CD4-positive, alpha-beta memory T cell (primary cell): Measurements from ENCODE around the gene PTGDS. TPM values are rescaled to one million over a fixed set of nuclear protein-coding genes. Genes with fewer than 3 reads are reported as not detected.

Experiments used
- CTCF ChIA-PET: fragments of 350-600 bp; sonication (Branson Sonifier 250); formaldehyde crosslinking; loops from one replicate; lab custom pipeline; 2021; ENCODE audit warnings: inconsistent platforms; ENCODE audit not compliant: partially characterized antibody; lab: Charles Lee
- POLR2A ChIA-PET: fragments of 350-600 bp; sonication (Branson Sonifier 250); formaldehyde crosslinking; loops from one replicate; lab custom pipeline; 2021; ENCODE audit not compliant: partially characterized antibody; lab: Charles Lee
- DNase-seq, 5 donors: peaks; one replicate each; pipeline versions ENCODE4 v3.0.0 to v3.0.0-alpha.2; 2020 to 2022; ENCODE audit warnings: mixed read lengths in 1 of 5
- H3K27ac ChIP-seq: one replicate; pipeline ENCODE4 v1.7.0; 2013; ENCODE audit warnings: low read depth, low read length
- H3K27me3 ChIP-seq: 2 replicates; pipeline ENCODE4 v1.7.0; 2013; ENCODE audit warnings: mild to moderate bottlenecking, low read length, moderate library complexity; ENCODE audit not compliant: insufficient read depth
- H3K36me3 ChIP-seq: 2 replicates; pipeline ENCODE4 v1.7.0; 2013; ENCODE audit warnings: mild to moderate bottlenecking, low read length, moderate library complexity; ENCODE audit not compliant: insufficient read depth
- H3K4me1 ChIP-seq: 2 replicates; pipeline ENCODE4 v1.7.0; 2013; ENCODE audit warnings: mild to moderate bottlenecking, low read length, moderate library complexity; ENCODE audit not compliant: insufficient read depth
- H3K4me3 ChIP-seq, 2 donors: one replicate each; pipeline ENCODE4 v1.7.0; 2013; ENCODE audit warnings: low read length in 2 of 2, mild to moderate bottlenecking in 1 of 2
- H3K9me3 ChIP-seq, 2 donors: one replicate each; pipeline ENCODE4 v1.7.0; 2013; ENCODE audit warnings: low read length in 2 of 2, control low read depth in 1 of 2; ENCODE audit not compliant: control insufficient read depth in 1 of 2
- H3K27ac Mint-ChIP-seq, 7 donors: one replicate each; pipeline ENCODE4 v1.8.0; 2020 to 2021; ENCODE audit warnings: mixed read lengths in 7 of 7, mild to moderate bottlenecking in 6 of 7, inconsistent platforms in 3 of 7, moderate library complexity in 3 of 7
- H3K27me3 Mint-ChIP-seq, 2 donors: one replicate each; pipeline ENCODE4 v1.8.0; 2020 to 2021; ENCODE audit warnings: mixed read lengths in 2 of 2
- H3K36me3 Mint-ChIP-seq, 2 donors: one replicate each; pipeline ENCODE4 v1.8.0; 2020 to 2021; ENCODE audit warnings: mixed read lengths in 2 of 2, inconsistent platforms in 1 of 2, mild to moderate bottlenecking in 1 of 2
- H3K4me1 Mint-ChIP-seq, 4 donors: one replicate each; pipeline ENCODE4 v1.8.0; 2020 to 2021; ENCODE audit warnings: mixed read lengths in 4 of 4, mild to moderate bottlenecking in 1 of 4
- H3K4me3 Mint-ChIP-seq, 8 donors: one replicate each; pipeline ENCODE4 v1.8.0; 2020 to 2021; ENCODE audit warnings: mixed read lengths in 8 of 8, mild to moderate bottlenecking in 7 of 8, moderate library complexity in 6 of 8, inconsistent platforms in 3 of 8
- H3K9me3 Mint-ChIP-seq, 8 donors: one replicate each; pipeline ENCODE4 v1.8.0; 2020 to 2021; ENCODE audit warnings: mixed read lengths in 8 of 8, mild to moderate bottlenecking in 5 of 8, inconsistent platforms in 3 of 8, moderate library complexity in 1 of 8
- intact Hi-C: fragments of 100-400 bp; cut with micrococcal nuclease; formaldehyde crosslinking; loops from one replicate; pipeline ENCODE4 v1.15.1; 2023
- polyA plus RNA-seq, 2 donors: library from polyadenylated mRNA; unstranded; fragments of 300-500 nt; fragmentation: Illumina TruSeq; gene quantifications; one replicate each; pipeline ENCODE4 v1.2.3, GENCODE V29; 2021
- total RNA-seq, 2 experiments: library from RNA; stranded (reverse); gene quantifications; one replicate each; pipeline ENCODE4 v1.2.3, GENCODE V29; 2021

PTGDS gene
- total and polyA plus RNA-seq, 4 experiments from 2014 or later: 1.7 to 5.1 (median 4.3) TPM

DNA sequence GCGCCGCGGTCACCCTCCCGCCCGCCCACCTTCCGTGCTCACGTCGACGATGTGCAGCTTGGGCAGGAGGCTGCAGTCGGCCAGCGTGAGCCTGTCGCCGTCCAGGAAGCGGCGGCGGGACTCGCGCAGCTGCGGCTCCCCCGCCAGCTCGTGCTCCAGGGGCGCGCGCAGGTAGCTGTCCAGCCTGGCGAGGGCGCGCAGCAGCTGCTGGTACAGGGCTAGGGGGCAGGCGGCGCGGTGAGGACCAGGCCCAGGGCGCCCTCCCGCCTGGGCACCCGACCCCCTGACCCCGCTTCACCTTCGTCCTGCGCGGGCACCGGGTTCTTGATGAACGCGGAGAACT is 17.6 kb downstream of the PTGDS start:
- Mint-ChIP-seq H3K4me1 (peaks cover 13 to 64% (median 33%) of the 10 kb centered on the region in 4 donors), H3K27me3 (no peaks in the 10 kb centered on the region), H3K4me3 (no peak overlapping the region), H3K36me3 (peaks cover 0 to 10% of the 10 kb centered on the region in 2 donors), H3K9me3 (no peaks in the 10 kb centered on the region), H3K27ac (no peak overlapping the region)
- no peak for DNase-seq
- Histone ChIP-seq H3K27ac (no peak overlapping the region), H3K27me3 (no peaks in the 10 kb centered on the region), H3K4me3 (no peak overlapping the region), H3K4me1 (peaks cover 63% of the 10 kb centered on the region), H3K36me3 (peaks cover 7% of the 10 kb centered on the region), H3K9me3 (no peaks in the 10 kb centered on the region)
- CTCF ChIA-PET: interaction anchor here (3.4 kb wide), 1 partner anchor 35 kb away, joined by 21 read pairs; no protein-coding TSS in a partner anchor
- intact Hi-C loops: no loop called here
- POLR2A ChIA-PET: interaction anchor here (1.7 to 6.9 kb wide), 6 partner anchors 14 to 93 kb away, joined by 6 to 57 read pairs (median 14); partner anchors contain the start of genes C8G, FBXW5 and LCNL1

DNA sequence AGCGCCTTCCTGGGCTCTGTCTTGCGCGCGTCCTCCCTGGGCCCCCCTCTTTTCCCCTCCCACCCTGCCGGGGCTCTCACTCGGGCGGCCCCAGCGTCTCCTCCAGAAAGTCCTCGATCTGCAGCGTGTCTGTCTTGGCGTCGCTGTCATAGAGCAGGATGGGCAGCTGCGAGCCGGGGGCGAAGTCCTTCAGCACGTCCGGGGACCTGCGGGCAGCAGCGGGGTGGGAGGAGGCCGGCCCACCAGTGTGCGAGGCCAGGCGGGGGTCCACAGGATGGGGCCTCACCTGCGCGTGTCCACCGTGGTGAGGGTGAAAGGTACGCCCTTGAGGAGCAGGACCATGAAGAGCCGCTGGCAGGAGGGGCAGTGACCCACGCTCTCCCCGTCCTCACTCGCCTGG is 18.1 kb downstream of the PTGDS start:
- intact Hi-C loops: no loop called here
- no peak for DNase-seq
- Histone ChIP-seq H3K27ac (no peak overlapping the region), H3K36me3 (peaks cover 7% of the 10 kb centered on the region), H3K27me3 (no peaks in the 10 kb centered on the region), H3K9me3 (no peaks in the 10 kb centered on the region), H3K4me1 (peaks cover 68% of the 10 kb centered on the region), H3K4me3 (no peak overlapping the region)
- POLR2A ChIA-PET: interaction anchor here (0.6 to 6.9 kb wide), 20 partner anchors 9 to 268 kb away, joined by 3 to 57 read pairs (median 8); partner anchors contain the start of genes ABCA2, AJM1, C8G and FBXW5
- peaks cover 17 to 69% (median 37%) of the 10 kb centered on the region in 4 donors for H3K4me1 Mint-ChIP-seq
- no peak overlapping the region for H3K27ac Mint-ChIP-seq
- no peaks in the 10 kb centered on the region for H3K27me3 Mint-ChIP-seq
- H3K9me3 Mint-ChIP-seq: no peaks in the 10 kb centered on the region
- CTCF ChIA-PET: interaction anchor here (1.3 to 2.7 kb wide), 6 partner anchors 11 to 152 kb away, joined by 4 to 14 read pairs (median 10); partner anchors contain the start of gene AJM1
- peaks cover 0 to 10% of the 10 kb centered on the region in 2 donors for H3K36me3 Mint-ChIP-seq
- H3K4me3 Mint-ChIP-seq: no peak overlapping the region

DNA sequence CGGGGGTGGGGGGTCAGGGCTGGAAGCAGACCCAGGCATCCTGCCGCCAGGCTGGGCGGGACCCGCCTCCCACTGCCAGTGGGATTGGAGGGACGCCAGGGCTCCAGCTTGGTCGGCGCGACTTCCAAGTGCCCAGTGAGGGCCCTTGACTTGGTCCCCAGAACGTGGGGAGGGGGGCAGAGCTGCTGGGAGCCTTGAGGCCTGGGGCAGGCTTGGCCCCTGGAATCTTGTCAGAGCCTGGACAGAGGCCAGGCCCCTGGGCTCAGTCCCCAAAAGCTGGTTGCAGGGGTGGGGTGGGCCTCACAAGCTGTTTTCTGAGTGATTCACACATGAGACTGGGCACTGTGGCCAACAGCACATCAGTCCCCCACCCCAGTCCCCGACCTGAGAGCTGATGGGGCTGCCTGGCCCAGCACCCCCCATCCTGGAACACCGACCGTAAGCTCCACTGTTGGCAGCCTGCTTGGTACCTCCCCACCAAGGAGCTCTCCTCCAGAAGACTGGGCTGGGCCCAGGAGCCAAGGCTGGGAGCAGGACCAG is 18.5 kb downstream of the PTGDS start:
- peak overlapping the region; percentile 26 to 77 (median 59) for H3K4me3 Mint-ChIP-seq
- Histone ChIP-seq H3K9me3 (no peaks in the 10 kb centered on the region), H3K27ac (peak overlapping the region; percentile 39), H3K27me3 (no peaks in the 10 kb centered on the region), H3K4me1 (peaks cover 70% of the 10 kb centered on the region), H3K4me3 (peak overlapping the region in 1 of 2 donors; percentile 32), H3K36me3 (peaks cover 7% of the 10 kb centered on the region)
- ChIA-PET CTCF (interaction anchor here (1.0 to 2.7 kb wide), 8 partner anchors 11 to 153 kb away, joined by 3 to 14 read pairs (median 6); partner anchors contain the start of gene AJM1), POLR2A (interaction anchor here (0.6 to 6.9 kb wide), 26 partner anchors 9 to 269 kb away, joined by 3 to 57 read pairs (median 4); partner anchors contain the start of genes ABCA2, AJM1, C8G and FBXW5)
- no peaks in the 10 kb centered on the region for H3K27me3 Mint-ChIP-seq
- H3K9me3 Mint-ChIP-seq: no peaks in the 10 kb centered on the region
- DNase-seq: no peak
- intact Hi-C loops: no loop called here
- H3K4me1 Mint-ChIP-seq: peaks cover 16 to 69% (median 36%) of the 10 kb centered on the region in 4 donors
- peaks cover 0 to 10% of the 10 kb centered on the region in 2 donors for H3K36me3 Mint-ChIP-seq
- peak overlapping the region in 6 of 7 donors; percentile 53 to 93 (median 80) for H3K27ac Mint-ChIP-seq

DNA sequence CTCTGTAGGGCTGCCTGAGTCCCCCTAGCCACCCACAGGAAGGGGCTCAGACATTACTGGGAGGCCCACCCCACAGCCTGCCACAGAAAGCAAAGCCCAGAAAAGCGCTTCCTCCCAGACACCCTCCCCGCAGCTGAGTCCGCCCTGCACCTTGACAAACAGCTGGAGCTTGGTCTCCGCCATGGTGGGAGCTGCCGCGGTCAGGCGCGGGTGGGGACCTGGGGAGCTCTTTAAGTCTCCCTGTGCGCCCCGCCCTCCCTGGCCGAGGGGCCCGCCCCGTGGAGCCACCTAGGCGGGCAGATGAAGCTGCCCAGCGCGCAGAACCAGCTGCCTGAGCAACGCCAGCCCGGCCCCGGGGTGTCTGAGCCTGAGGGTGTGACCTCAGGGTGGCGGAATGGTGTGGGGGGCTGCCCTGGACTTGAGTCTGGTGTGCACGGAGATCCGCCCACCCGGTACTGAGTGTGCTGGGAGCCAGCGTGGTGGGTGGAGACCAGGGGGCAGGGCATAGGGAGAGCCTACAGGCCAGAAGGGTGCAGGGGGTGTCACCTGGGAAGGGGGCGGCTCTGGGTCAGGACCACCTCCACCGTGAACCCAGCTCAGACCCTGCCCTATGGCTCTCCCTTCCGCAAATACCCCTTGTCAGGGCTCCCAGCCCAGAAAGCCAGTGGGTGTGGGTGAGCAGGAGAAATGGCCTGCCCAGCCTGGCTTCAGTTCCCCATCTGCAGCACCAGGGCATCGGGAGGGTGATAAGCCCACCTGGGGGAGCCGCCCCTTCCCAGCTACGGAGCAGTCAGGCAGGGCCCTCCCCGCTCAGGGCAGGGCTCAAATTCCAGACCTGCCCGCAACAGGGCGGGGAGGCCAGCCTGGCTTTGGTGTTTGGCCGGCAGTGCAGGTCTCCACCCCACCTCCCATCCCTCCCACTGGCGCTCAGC is 19.3 kb downstream of the PTGDS start, which contains the start of gene CLIC3:
Gene CLIC3 (minus strand): TSS at position 208 of the 932 bp plus-strand sequence. CDS start 25 bp downstream, at position 183.
- DNase-seq: peak; percentile 42 to 76 (median 49)
- Mint-ChIP-seq H3K4me3 (peak within 1 kb of the TSS; percentile 36 to 77 (median 71)), H3K36me3 (peaks cover 0 to 10% of the 10 kb centered on the region in 2 donors), H3K9me3 (no peaks in the 10 kb centered on the region), H3K4me1 (peaks cover 15 to 63% (median 31%) of the 10 kb centered on the region in 4 donors), H3K27me3 (no peaks in the 10 kb centered on the region), H3K27ac (peak within 1 kb of the TSS; percentile 57 to 93 (median 89))
- Histone ChIP-seq H3K36me3 (peaks cover 7% of the 10 kb centered on the region), H3K9me3 (no peaks in the 10 kb centered on the region), H3K4me1 (peaks cover 62% of the 10 kb centered on the region), H3K27me3 (no peaks in the 10 kb centered on the region), H3K4me3 (peak within 1 kb of the TSS in 1 of 2 donors; percentile 32), H3K27ac (peak within 1 kb of the TSS; percentile 39)
- intact Hi-C loops: no loop called here
- CTCF ChIA-PET: interaction anchor here (0.9 to 2.7 kb wide), 10 partner anchors 12 to 154 kb away, joined by 3 to 14 read pairs (median 5); partner anchors contain the start of genes ABCA2 and AJM1
- POLR2A ChIA-PET: interaction anchor here (0.6 to 6.9 kb wide), 30 partner anchors 8 to 270 kb away, joined by 3 to 57 read pairs (median 4); partner anchors contain the start of genes ABCA2, AJM1, C8G and FBXW5

DNA sequence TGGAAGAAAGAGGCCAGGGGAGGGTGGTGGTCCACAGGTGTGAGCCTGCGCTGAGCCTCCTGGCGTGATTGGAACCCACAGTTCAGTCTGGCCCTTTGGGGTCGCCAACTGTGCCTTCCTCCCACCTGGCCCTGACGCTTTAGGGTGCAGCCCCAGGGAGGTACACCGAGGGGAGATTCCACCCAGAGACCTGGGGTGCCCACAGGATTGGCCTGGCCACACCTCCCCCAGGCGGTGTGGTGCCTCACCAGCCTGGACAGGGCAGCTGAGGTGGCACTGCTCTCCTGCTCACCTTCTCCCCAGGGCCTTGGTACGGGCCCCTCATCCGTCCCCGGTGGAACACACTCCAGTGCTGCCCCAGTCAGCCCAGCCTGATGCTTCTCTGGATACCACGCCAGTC is 20.1 kb downstream of the PTGDS start:
- H3K4me1 ChIP-seq: peaks cover 62% of the 10 kb centered on the region

DNA sequence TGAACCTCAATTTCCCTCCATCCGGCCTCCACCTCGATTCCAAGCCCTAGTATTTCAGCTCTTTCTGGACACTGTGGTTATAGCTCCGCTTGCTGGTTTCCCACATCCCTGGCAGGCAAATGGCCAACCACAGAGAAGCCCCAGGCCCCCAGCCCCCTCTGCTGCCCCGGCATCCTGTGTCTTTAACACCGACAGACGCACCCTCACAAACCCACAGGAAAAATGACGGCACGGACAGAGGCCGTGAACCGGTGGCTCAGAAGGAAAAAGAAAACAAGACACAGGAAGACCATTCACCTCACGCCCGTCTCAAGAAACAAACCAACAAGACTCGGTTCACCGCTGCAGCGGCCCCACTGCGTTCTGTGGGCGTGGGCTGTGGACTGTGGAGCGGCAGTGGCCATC is 20.5 kb downstream of the PTGDS start:
- peak overlapping the region; percentile 69 to 78 (median 76) for H3K4me3 Mint-ChIP-seq
- H3K27me3 ChIP-seq: no peaks in the 10 kb centered on the region
- H3K4me1 ChIP-seq: peaks cover 59% of the 10 kb centered on the region
- H3K9me3 ChIP-seq: no peaks in the 10 kb centered on the region
- ChIA-PET POLR2A (interaction anchor here (0.7 to 4.2 kb wide), 10 partner anchors 22 to 96 kb away, joined by 3 to 32 read pairs (median 5); partner anchors contain the start of gene FUT7), CTCF (interaction anchor here (2.1 to 2.7 kb wide), 4 partner anchors 30 to 155 kb away, joined by 6 to 14 read pairs (median 12); partner anchors contain the start of genes ABCA2 and AJM1)
- H3K9me3 Mint-ChIP-seq: no peaks in the 10 kb centered on the region
- DNase-seq: peak in 4 of 5 donors; percentile 32 to 66 (median 47)
- peak overlapping the region; percentile 90 to 95 (median 92) for H3K27ac Mint-ChIP-seq
- H3K27me3 Mint-ChIP-seq: no peaks in the 10 kb centered on the region
- peaks cover 0 to 6% of the 10 kb centered on the region in 2 donors for H3K36me3 Mint-ChIP-seq
- H3K27ac ChIP-seq: peak overlapping the region; percentile 31
- peaks cover 7% of the 10 kb centered on the region for H3K36me3 ChIP-seq
- H3K4me1 Mint-ChIP-seq: peaks cover 15 to 57% (median 31%) of the 10 kb centered on the region in 4 donors
- no peak overlapping the region for H3K4me3 ChIP-seq
- intact Hi-C loops: no loop called here

More for the DNA sequence above, 20.1 kb downstream of the PTGDS start:
- H3K36me3 Mint-ChIP-seq: peaks cover 0 to 10% of the 10 kb centered on the region in 2 donors
- POLR2A ChIA-PET: interaction anchor here (0.8 to 6.9 kb wide), 12 partner anchors 17 to 95 kb away, joined by 3 to 57 read pairs (median 7); partner anchors contain the start of genes FUT7 and LCNL1
- peaks cover 15 to 62% (median 31%) of the 10 kb centered on the region in 4 donors for H3K4me1 Mint-ChIP-seq
- H3K9me3 ChIP-seq: no peaks in the 10 kb centered on the region
- H3K36me3 ChIP-seq: peaks cover 7% of the 10 kb centered on the region
- H3K4me3 Mint-ChIP-seq: peak overlapping the region; percentile 69 to 78 (median 76)
- no peaks in the 10 kb centered on the region for H3K9me3 Mint-ChIP-seq
- CTCF ChIA-PET: interaction anchor here (1.7 to 2.7 kb wide), 5 partner anchors 31 to 154 kb away, joined by 4 to 14 read pairs (median 12); partner anchors contain the start of genes ABCA2 and AJM1
- intact Hi-C loops: no loop called here
- H3K27ac ChIP-seq: peak overlapping the region; percentile 31
- H3K27ac Mint-ChIP-seq: peak overlapping the region; percentile 90 to 95 (median 92)
- no peaks in the 10 kb centered on the region for H3K27me3 ChIP-seq
- no peaks in the 10 kb centered on the region for H3K27me3 Mint-ChIP-seq
- no peak for DNase-seq
- no peak overlapping the region for H3K4me3 ChIP-seq
